Neural crest cell (in vitro differentiated cells): Measurements from ENCODE around the gene MET. TPM values are rescaled to one million over a fixed set of nuclear protein-coding genes. Genes with fewer than 3 reads are reported as not detected.
"Not testable (repeated sequence)": the region's sequence is repeated elsewhere in the genome, so short reads cannot be mapped to it uniquely, and the experiment has no call there.

ENCODE experiments used
- DNase-seq: peaks from one replicate; pipeline ENCODE4 v3.0.0; 2021; ENCODE audit warnings: low read depth, mixed read lengths, low spot score
- H3K27ac Mint-ChIP-seq: one replicate; pipeline ENCODE4 v1.8.0; 2021; ENCODE audit warnings: mild to moderate bottlenecking, mixed read lengths; ENCODE audit not compliant: unreplicated experiment
- H3K27me3 Mint-ChIP-seq: 2 replicates; pipeline ENCODE4 v1.8.0; 2021; ENCODE audit warnings: low read depth, mild to moderate bottlenecking, mixed read lengths
- H3K36me3 Mint-ChIP-seq: 2 replicates; pipeline ENCODE4 v1.8.0; 2021; ENCODE audit warnings: low read depth, mild to moderate bottlenecking, mixed read lengths
- H3K4me1 Mint-ChIP-seq: 2 replicates; pipeline ENCODE4 v1.8.0; 2021; ENCODE audit warnings: mixed read lengths
- H3K4me3 Mint-ChIP-seq: one replicate; pipeline ENCODE4 v1.8.0; 2021; ENCODE audit warnings: mild to moderate bottlenecking, mixed read lengths
- H3K9me3 Mint-ChIP-seq: 2 replicates; pipeline ENCODE4 v1.8.0; 2021; ENCODE audit warnings: mixed read lengths
- CTCF ChIP-seq: fragments of 200-600 bp; sonication (generic); conservative IDR thresholded peaks from 2 replicates; pipeline ENCODE4 v1.5.0; 2021; ENCODE audit warnings: antibody characterized with exemption, mild to moderate bottlenecking
- total RNA-seq: library from RNA; stranded (reverse); gene quantifications from 2 replicates; pipeline ENCODE4 v1.2.1, GENCODE V29; 2021

The MET gene
- total RNA-seq, 1 donor from 2014 or later = 4.0 TPM

GRCh38 chr7:116752305-116753074 lies 80.5 kb downstream of the MET start:
- H3K9me3 Mint-ChIP-seq = peaks cover 18% of the 10 kb centered on the region
- no peak overlapping the region for H3K4me3 Mint-ChIP-seq
- H3K27ac Mint-ChIP-seq = no peak overlapping the region
- no peaks in the 10 kb centered on the region for H3K27me3 Mint-ChIP-seq
- TF ChIP-seq CTCF = no peak
- H3K4me1 Mint-ChIP-seq = peaks cover 6% of the 10 kb centered on the region
- DNase-seq = no peak
- peaks cover 11% of the 10 kb centered on the region for H3K36me3 Mint-ChIP-seq

DNA sequence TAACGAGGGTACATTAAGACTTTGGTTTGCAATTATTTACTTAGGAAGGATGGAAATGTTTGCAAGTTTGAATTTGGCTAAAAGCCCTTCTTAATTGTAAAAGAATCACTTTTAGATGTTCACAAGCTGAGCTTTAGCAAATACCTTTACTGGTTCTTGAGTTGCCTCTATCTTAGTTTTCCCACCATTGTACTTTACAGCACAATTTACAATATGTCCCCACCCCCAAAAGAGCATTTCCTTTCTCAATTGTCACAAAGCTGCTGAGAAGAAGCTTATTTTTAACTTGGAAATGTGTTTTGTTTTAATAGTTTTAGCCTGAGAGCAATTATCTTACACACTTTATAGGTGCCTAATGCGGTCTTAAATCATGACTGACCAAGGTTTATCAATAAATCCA lies 81.1 kb downstream of the MET start:
- H3K36me3 Mint-ChIP-seq = peaks cover 11% of the 10 kb centered on the region
- H3K27me3 Mint-ChIP-seq = no peaks in the 10 kb centered on the region
- H3K4me3 Mint-ChIP-seq = no peak overlapping the region
- peaks cover 18% of the 10 kb centered on the region for H3K9me3 Mint-ChIP-seq
- peaks cover 6% of the 10 kb centered on the region for H3K4me1 Mint-ChIP-seq
- no peak for DNase-seq
- TF ChIP-seq CTCF = no peak
- H3K27ac Mint-ChIP-seq = no peak overlapping the region

GRCh38 chr7:116754186-116754585 lies 82.2 kb downstream of the MET start:
- peaks cover 6% of the 10 kb centered on the region for H3K4me1 Mint-ChIP-seq
- H3K9me3 Mint-ChIP-seq = peaks cover 11% of the 10 kb centered on the region
- H3K36me3 Mint-ChIP-seq = peaks cover 9% of the 10 kb centered on the region
- H3K4me3 Mint-ChIP-seq = no peak overlapping the region
- no peaks in the 10 kb centered on the region for H3K27me3 Mint-ChIP-seq
- TF ChIP-seq CTCF = no peak
- H3K27ac Mint-ChIP-seq = no peak overlapping the region
- no peak for DNase-seq

DNA sequence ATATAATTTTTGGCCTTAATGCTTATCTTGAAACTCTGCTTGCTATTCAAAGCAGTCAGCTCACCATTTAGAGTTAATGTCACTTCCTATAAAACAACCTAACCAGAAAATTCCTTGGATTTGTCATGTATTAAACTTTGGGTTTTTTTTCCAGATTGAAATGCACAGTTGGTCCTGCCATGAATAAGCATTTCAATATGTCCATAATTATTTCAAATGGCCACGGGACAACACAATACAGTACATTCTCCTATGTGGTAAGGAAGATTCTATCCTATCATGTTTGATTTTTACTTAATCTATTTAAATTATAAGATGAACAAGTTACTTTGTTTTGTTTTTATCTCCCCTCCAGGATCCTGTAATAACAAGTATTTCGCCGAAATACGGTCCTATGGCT lies 85.3 kb downstream of the MET start:
- no peak for DNase-seq
- H3K9me3 Mint-ChIP-seq = no peaks in the 10 kb centered on the region
- no peaks in the 10 kb centered on the region for H3K27me3 Mint-ChIP-seq
- H3K4me1 Mint-ChIP-seq = peaks cover 2% of the 10 kb centered on the region
- H3K36me3 Mint-ChIP-seq = no peaks in the 10 kb centered on the region
- no peak overlapping the region for H3K27ac Mint-ChIP-seq
- TF ChIP-seq CTCF = no peak
- H3K4me3 Mint-ChIP-seq = no peak overlapping the region

DNA sequence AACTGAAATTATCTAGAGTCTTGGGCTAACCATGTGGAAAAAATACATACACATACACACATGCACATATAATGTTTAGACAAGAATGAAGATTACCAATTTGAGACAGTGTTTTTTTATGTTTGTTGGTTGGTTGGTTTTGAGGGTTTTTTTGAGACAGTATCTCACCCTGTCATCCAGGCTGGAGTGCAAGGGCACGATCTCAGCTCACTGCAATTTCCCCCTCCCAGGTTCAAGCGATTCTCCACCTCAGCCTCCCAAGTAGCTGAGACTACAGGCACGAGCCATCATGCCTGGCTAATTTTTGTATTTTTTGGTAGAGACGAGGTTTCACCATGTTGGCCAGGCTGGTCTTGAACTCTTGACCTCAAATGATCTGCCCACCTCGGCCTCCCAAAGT lies 87.6 kb downstream of the MET start:
- H3K4me3 Mint-ChIP-seq, H3K9me3 Mint-ChIP-seq, H3K27me3 Mint-ChIP-seq, H3K36me3 Mint-ChIP-seq, H3K27ac Mint-ChIP-seq, H3K4me1 Mint-ChIP-seq, DNase-seq: not testable (repeated sequence)

GRCh38 chr7:116762971-116763370 lies 91.0 kb downstream of the MET start:
- H3K4me1 Mint-ChIP-seq = peaks cover 5% of the 10 kb centered on the region
- H3K9me3 Mint-ChIP-seq = no peaks in the 10 kb centered on the region
- no peaks in the 10 kb centered on the region for H3K36me3 Mint-ChIP-seq
- DNase-seq = no peak
- no peaks in the 10 kb centered on the region for H3K27me3 Mint-ChIP-seq
- no peak for TF ChIP-seq CTCF
- no peak overlapping the region for H3K27ac Mint-ChIP-seq
- H3K4me3 Mint-ChIP-seq = no peak overlapping the region
